Psoas muscle (tissue), 8 donors: Measurements from ENCODE around the gene CPVL. TPM values are rescaled to one million over a fixed set of nuclear protein-coding genes. Genes with fewer than 3 reads are reported as not detected.

Experiments used
- ATAC-seq, 4 donors: fragments of 200-7000 bp; cut with Tn5 transposase; one replicate each; pipeline ENCODE4 v1.9.1; 2020; ENCODE audit warnings: moderate library complexity in 3 of 4, mild to moderate bottlenecking in 2 of 4
- DNase-seq, 2 donors: peaks; one replicate each; pipeline ENCODE4 v3.0.0-alpha.2; 2020
- H3K27ac ChIP-seq: fragments of 200-600 bp; one replicate; pipeline ENCODE4 v1.8.0; 2022
- H3K27me3 ChIP-seq, 3 donors: fragments of 200-600 bp in 1 of 3; one replicate each; pipeline versions ENCODE4 v1.6.1 to v1.8.0; 2013 to 2022; ENCODE audit warnings: low read length in 2 of 3, mild to moderate bottlenecking in 2 of 3, moderate library complexity in 1 of 3; ENCODE audit not compliant: insufficient read depth in 3 of 3
- H3K36me3 ChIP-seq, 2 donors: fragments of 200-600 bp in 1 of 2; one replicate each; pipeline versions ENCODE4 v1.6.1 to v1.8.0; 2013 to 2022; ENCODE audit warnings: low read depth in 1 of 2, mild to moderate bottlenecking in 1 of 2, moderate library complexity in 1 of 2; ENCODE audit not compliant: insufficient read depth in 1 of 2
- H3K4me1 ChIP-seq: fragments of 200-600 bp; one replicate; pipeline ENCODE4 v1.8.0; 2022
- H3K4me3 ChIP-seq: fragments of 200-600 bp; one replicate; pipeline ENCODE4 v1.8.0; 2022; ENCODE audit warnings: mild to moderate bottlenecking
- H3K9me3 ChIP-seq: fragments of 200-600 bp; one replicate; pipeline ENCODE4 v1.8.0; 2022
- CTCF ChIP-seq: fragments of 200-600 bp; IDR thresholded peaks from one replicate; pipeline ENCODE4 v1.8.0; 2022; ENCODE audit warnings: antibody characterized with exemption
- WGBS, 3 donors: extraction: QIAGEN DNeasy Blood & Tissue Kit; methylation state at CpG; one replicate each; pipeline versions ENCODE4 v1.1.6 to v1.1.7; 2013; 5-methylcytosine and 5-hydroxymethylcytosine counted together
- intact Hi-C, 2 donors: fragments of 100-400 bp; cut with DNase I; formaldehyde crosslinking; loops; one replicate each; pipeline versions ENCODE4 v1.11.0 to v1.14.2; 2022
- polyA plus RNA-seq, 3 donors: library from polyadenylated mRNA; stranded (reverse); fragments of 200-250 nt; gene quantifications; one replicate each; pipeline ENCODE4 v1.2.3, GENCODE V29; 2013
- total RNA-seq, 4 donors: library from RNA; stranded (reverse); fragmentation: NEBNext Ultra II Directional in 2 of 4; extraction: Animal tissue kit (Norgen Biotek cat#: 25700) in 2 of 4; gene quantifications; one replicate each; pipeline versions ENCODE4 v1.2.1 to v1.2.4, GENCODE V29; 2021 to 2023
- donor health status: healthy with polysubstance abuse.
- donor health status: DM: no; HTN: no; CAD: no; lungs with moderate emphysema.
- donor health status: Bipolar disorder and iron deficiency.
- donor health status: healthy.
- donor health status: DM: yes; HTN: yes; CAD: no.
- donor health status: DM: no; HTN: no; CAD: no.
- donor health status: DM: no; HTN: no; CAD: no.
- donor health status: DM: yes; HTN: yes; CAD: no.

The CPVL gene
- total and polyA plus RNA-seq, 7 donors = 1.6 to 49.6 (median 6.1) TPM

GRCh38 chr7:29009947-29010346 is 136.4 kb downstream of the CPVL start:
- Histone ChIP-seq H3K4me3 (no peak overlapping the region), H3K27me3 (no peaks in the 10 kb centered on the region), H3K9me3 (no peaks in the 10 kb centered on the region), H3K4me1 (peaks cover 5% of the 10 kb centered on the region), H3K27ac (no peak overlapping the region), H3K36me3 (no peaks in the 10 kb centered on the region)
- ATAC-seq (no peak), DNase-seq (no peak)
- intact Hi-C loops = no loop called here
- 40 to 50% (median 40%) methylated on average over 1 of the region's 1 CpG for WGBS, 3 donors
- no peak for TF ChIP-seq CTCF

- no peak overlapping the region for H3K4me3 ChIP-seq
- no peaks in the 10 kb centered on the region for H3K36me3 ChIP-seq
- no peaks in the 10 kb centered on the region for H3K27me3 ChIP-seq
- intact Hi-C loops = no loop called here
- 85% methylated on average over 2 of the region's 2 CpGs for WGBS, 3 donors
- H3K27ac ChIP-seq = no peak overlapping the region
- no peaks in the 10 kb centered on the region for H3K9me3 ChIP-seq
- DNase-seq (no peak), ATAC-seq (no peak)
- TF ChIP-seq CTCF = no peak
- H3K4me1 ChIP-seq = peaks cover 5% of the 10 kb centered on the region
Measured at GRCh38 chr7:29008590-29008989, 137.7 kb downstream of the CPVL start.

- DNase-seq = no peak
- WGBS, 3 donors = 73 to 81% (median 81%) methylated on average over 2 of the region's 2 CpGs
- H3K27me3 ChIP-seq = no peaks in the 10 kb centered on the region
- H3K4me3 ChIP-seq = no peak overlapping the region
- no peak overlapping the region for H3K27ac ChIP-seq
- TF ChIP-seq CTCF = no peak
- no peaks in the 10 kb centered on the region for H3K9me3 ChIP-seq
- H3K4me1 ChIP-seq = peaks cover 5% of the 10 kb centered on the region
- H3K36me3 ChIP-seq = no peaks in the 10 kb centered on the region
- intact Hi-C loops = no loop called here
- no peak for ATAC-seq
Measured at GRCh38 chr7:29007127-29007526, 139.2 kb downstream of the CPVL start.

- Histone ChIP-seq H3K27ac (no peak overlapping the region), H3K36me3 (no peaks in the 10 kb centered on the region), H3K4me1 (peaks cover 5% of the 10 kb centered on the region), H3K9me3 (no peaks in the 10 kb centered on the region), H3K27me3 (no peaks in the 10 kb centered on the region), H3K4me3 (no peak overlapping the region)
- DNase-seq = no peak
- 46 to 56% (median 52%) methylated on average over 3 of the region's 3 CpGs for WGBS, 3 donors
- TF ChIP-seq CTCF = no peak
- ATAC-seq = peak in 1 of 4 donors; percentile 69
- intact Hi-C loops = no loop called here
Measured at GRCh38 chr7:29005829-29006228, 140.5 kb downstream of the CPVL start.

- ATAC-seq (no peak), DNase-seq (no peak)
- TF ChIP-seq CTCF = no peak
- H3K36me3 ChIP-seq = no peaks in the 10 kb centered on the region
- no peaks in the 10 kb centered on the region for H3K27me3 ChIP-seq
- H3K9me3 ChIP-seq = no peaks in the 10 kb centered on the region
- 48 to 66% (median 48%) methylated on average over 1 of the region's 1 CpG for WGBS, 3 donors
- peaks cover 5% of the 10 kb centered on the region for H3K4me1 ChIP-seq
- intact Hi-C loops = no loop called here
- H3K27ac ChIP-seq = no peak overlapping the region
- no peak overlapping the region for H3K4me3 ChIP-seq
Measured at GRCh38 chr7:29005406-29005805, 140.9 kb downstream of the CPVL start.
